Bone marrow (tissue), 2 donors: Measurements from ENCODE around the gene TRIM31.

ENCODE experiments used
- DNase-seq, 2 donors: peaks; one replicate each; lab custom pipeline; 2025; lab: John Stamatoyannopoulos, UW

TRIM31 gene, protein sequence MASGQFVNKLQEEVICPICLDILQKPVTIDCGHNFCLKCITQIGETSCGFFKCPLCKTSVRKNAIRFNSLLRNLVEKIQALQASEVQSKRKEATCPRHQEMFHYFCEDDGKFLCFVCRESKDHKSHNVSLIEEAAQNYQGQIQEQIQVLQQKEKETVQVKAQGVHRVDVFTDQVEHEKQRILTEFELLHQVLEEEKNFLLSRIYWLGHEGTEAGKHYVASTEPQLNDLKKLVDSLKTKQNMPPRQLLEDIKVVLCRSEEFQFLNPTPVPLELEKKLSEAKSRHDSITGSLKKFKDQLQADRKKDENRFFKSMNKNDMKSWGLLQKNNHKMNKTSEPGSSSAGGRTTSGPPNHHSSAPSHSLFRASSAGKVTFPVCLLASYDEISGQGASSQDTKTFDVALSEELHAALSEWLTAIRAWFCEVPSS

DNA sequence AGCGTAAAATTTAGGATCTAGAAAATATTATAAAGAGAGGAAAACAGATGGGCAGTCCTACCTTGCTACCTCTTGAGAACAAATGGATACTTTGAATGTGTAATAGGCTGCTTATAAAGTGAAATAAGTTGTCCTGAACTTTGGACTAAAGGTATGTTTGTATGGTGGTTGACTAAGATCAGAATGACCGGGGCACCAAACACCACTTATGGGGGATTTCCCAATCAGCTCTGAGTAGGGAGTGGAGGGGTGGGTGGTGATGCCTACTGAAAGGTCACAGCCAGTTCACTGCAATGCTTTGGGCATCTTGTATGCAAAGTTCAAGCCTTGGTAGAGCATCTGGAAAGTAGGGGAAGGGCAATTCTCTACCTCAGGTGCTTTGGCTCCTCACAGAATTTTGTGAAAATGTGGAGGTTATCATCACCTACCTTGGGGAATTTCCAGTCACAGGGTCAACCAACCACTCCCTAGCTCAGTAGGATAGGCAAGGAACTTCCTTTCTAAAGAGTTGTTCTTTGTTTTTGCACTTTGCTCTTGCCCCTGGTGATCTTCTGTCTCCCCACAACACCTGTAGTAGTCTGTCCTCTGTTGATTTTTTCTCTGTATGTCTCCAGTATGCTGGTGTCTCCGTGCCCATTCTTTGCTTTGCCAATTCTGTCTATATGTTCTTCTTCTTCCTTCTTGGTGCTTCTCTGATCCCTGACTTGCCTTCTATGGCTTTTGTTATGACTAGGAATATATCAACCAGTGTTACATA, at the start of gene TRIM31:
Gene TRIM31 (minus strand): TSS at position 88 of the 757 bp plus-strand sequence. CDS start 285 bp downstream, outside the sequence.
- DNase-seq: no peak

DNA sequence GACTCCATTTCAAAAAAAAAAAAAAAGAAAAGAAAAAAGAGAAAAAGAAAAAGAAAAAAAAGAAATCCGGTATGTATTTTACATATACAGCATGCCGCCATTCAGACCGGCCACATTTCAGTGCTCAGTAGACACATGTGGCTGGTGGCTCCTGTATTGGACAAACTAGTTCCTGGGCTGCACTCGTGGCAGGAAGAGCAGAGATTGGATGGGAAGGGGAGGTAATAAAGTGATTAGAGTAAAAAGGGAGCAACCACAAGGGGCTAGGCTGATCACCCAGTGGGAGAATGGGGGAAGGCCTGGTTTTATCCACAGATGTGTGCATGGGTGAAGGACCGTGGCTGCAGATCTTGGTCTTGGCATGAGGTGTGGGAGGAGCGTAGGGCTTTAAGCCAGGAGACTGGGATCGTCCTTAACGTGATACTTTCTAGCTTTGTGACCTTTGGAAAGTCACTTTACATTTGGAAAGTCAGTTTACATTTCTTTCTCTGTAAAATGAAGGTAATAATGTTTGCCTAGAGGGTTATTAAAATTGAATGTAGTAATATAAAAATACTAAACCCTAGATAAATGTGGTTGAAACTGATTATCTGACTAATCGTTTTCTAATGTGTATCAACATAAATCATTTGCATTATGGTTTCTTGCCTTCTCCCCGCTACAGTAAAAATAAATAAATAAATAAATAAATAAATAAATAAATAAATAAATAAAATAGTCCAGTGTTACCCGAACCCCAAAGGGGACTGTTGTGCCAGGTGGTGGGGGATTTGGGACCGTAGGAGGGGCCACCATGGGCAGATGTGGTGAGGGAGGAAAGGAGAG, 49.6 kb upstream of the TRIM31 start:
- DNase-seq: no peak

DNA sequence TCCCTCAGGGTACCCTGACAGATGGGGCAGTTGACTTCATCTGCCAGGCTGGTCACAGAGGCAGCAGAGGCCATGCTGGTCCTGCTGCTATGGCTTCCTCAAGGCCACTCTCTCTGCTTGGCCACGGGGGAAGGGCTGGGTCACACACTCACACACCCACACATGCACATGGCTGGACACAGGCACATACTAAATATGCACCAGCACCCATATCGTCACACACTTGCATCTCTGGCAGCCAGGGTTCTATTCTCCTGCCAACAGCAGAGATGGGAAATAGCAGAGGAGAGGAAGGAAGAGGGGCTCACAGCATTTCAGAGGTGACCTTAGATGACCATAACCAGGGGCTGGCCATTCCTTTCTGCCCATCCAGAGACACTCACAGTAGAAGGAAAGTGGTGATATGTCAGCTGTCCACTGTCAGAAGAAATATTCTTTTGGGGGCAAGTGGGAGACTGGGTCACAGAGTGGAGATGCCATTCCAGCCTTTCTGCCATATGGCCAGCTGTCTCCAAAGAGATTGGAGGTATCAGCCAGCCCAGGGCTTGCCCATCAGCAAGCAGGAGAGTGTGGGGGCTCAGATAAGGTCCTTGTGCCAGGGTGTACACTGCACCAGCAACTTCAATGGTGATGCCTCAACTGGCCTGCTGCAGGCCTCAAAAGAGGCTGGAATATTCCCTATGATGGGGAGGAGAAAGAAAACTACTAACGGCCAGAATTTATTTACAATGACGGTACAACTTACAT, 48.1 kb upstream of the TRIM31 start, which contains the start of gene TRIM10:
Gene TRIM10 (minus strand): TSS at position 427 of the 747 bp plus-strand sequence. CDS start 353 bp downstream, at position 74.
- DNase-seq: no peak

DNA sequence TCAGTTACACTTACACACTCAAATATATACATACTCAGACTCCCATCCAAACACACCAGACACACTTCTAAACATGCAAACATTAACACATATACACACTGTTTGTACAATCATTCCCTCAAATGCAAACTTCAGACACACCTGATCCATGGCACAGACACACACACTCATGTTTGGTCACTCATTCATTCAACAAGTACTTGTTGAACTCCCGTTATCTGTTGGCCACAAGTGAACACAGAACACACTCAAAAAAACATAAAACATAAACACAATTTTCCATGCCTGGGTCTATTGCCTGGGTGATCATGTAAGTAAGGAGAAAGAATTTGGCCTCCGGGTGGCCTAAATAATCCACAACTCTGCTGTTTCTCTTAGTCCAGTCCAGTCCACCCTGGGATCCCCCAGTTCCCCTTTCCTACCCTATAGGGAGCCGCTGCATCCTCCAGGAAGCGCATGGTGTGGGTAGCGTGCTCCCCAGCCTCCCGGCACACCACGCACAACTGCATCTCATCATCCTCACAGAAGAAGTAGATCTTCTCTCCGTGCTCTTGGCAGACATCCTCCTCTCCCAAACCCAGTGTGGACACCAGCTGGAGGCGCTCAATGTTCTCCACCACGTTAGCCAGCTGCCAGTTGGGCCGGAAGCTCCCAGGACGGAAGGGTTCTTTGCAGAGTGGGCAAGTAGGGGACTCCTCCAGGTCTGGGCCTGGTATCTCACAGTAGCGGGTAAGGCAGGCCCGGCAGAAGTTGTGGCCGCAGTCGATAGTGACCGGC, 47.3 kb upstream of the TRIM31 start:
- no peak for DNase-seq

DNA sequence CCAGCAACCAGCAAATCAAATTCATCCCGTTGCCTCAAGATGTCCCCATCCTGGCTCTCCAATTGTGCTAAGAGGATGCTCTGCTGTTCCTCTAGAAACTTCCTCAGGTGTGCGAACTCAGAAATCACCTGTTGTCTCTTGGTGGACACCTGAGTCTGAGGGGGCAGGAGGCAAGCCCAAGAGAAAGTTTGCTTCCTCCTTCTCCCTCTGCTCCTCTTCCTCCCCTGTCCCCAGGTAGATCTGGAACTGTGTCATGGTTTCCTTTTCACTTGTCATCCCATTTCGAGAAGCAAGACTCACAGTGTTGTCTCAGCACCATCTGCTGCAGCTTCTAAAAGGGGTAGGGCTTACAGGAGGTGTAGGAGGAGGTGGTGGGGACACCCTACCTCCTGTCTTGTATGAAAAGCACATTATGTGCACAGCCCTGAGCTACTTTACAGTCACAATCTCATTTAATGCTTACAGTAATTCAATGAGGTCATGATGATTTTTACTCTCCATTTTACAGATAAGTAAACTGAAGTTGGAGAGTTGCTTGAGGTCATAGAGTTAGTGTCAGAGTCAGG, 45.7 kb upstream of the TRIM31 start:
- no peak for DNase-seq

DNA sequence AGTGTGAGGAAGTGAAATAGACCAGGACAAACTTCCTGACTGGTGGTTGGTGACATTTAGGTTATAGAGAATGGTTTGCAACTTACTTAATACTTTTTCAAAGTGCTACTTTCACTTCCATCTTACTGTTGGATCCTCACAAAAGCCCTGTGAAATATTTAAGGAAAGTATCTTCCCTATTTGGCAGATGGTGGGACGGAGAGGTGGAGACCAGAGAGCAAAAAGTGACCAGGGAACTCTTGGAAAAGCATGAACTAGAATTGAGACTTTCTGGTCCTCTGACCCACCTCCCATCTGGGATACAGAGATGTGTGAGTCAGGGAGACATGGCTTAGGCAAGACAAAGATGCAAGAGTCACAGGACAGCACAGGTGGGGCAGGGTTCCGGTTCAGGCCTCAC, 45.1 kb upstream of the TRIM31 start:
- no peak for DNase-seq

DNA sequence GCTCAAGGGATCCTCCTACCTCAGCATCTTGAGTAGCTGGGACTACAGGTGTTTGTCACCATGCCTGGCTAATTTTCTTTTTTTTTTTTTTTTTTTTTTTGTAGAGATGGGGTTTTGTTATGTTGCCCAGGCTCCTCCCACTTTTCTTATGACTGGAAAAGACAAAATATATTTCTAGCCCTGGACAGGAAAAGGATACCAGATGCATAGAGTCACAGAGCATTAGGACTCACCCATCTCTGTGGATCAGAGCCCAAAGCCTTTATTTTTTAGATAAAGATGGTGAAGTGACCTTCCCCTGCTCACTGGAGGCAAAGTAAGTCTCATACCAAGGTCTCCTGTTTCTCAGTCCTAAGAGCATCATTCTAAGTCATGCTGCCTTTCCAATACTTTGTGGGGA, 44.7 kb upstream of the TRIM31 start:
- DNase-seq: no peak

DNA sequence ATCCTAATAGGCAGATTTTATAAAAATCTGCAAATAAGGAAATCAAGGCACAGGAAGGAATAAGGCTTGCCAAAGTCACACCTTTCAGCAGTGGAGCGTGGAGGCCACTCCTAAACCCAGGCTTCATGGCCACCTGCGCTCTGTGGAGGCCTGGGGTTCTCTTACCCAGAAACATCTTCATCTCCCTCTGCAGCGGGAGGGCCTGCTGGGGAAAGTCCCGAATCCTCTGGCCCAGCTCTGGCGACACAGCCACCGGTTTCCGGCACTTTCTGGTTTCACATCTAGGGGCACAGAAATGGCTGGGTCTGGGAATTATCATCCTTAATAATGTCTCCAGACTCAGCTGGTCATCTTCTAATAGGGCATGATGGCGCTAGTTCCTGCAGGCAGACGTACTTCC, 43.9 kb upstream of the TRIM31 start:
- no peak for DNase-seq

DNA sequence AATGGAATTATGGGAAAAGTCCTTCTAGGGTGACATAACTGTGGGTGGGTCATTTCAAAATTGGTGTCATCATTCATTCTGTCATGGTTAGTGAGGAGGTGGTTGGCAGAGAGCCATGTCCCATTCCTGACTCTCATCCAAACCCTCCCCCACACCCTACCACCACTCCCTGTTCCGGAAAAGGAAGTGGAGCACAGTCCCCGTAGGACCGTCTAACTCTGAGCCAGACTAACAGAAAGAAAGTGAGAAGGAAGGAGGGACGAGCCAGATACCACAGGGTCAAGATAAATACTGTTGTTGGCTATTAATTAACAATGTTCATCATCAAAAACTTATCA, 43.3 kb upstream of the TRIM31 start:
- no peak for DNase-seq

DNA sequence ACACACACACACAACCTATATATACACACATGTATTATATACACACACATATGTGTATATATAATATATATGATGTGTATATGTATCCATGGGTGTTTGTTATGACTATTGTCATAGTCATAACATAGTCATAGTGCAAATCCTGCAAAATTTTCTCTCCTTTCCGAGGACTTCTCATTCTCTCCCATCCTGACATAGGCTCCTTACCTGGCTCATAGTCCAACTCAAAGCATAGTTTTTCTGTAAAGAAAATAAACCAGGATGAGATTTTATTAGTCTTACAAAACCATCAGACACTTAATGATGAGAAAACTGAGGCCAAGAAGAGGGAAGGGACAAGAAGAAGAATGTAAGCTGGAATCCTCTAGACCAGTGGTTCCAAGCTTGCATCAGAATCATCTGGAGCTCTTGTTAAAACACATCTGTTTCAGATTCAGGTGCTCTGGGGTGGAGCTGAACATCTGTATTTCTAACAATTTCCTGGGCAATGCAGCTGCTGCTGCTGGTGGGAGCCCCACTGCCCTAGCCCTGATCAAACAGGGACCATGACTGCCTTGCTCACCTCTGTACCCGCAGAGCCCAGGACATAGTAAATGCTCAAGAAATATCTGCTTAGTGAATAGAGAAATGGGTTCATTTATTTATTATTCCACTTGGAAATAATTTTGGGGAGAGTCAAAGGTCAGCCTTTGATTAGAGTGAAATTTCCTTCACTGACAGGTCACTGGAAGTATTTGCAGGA, 42.8 kb upstream of the TRIM31 start:
- DNase-seq: no peak

DNA sequence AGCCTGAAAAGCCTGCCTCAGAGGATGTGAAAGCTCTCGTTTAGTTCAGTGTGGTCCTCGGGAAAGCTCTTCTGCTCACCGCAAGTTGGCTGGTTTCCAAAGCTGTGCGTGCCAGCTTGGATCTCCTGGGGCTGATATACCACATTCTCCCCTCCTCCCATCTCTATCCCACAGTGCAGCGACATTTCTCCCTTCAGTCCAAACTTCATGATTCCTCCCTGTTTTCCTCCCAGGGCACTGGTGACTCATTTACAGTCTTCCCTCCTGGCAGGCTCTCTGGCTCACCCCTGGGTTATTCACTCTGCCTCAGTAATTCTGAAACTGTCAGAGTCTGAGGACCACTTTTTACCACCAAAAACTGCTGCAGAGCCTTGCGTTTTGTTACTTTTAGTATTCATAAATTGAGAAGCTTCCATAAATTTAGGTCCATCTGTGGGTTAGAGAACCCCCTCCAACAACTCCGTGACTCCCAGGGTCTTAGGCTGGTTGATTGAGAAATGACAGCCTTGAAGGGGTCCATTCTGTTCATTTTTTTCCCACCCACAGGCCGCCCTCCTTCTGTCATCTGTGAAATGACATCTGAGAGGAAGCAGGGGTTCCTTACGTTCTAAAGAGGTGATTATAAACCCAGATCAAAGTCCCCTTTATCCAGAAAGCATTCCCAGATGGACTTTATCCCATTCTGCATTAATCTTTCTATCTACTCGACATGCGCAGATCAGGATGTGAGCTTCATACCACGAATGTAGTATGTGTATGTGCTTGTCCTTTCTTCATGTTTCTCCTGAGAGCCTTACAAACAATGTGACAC, 42.0 kb upstream of the TRIM31 start:
- DNase-seq: no peak

DNA sequence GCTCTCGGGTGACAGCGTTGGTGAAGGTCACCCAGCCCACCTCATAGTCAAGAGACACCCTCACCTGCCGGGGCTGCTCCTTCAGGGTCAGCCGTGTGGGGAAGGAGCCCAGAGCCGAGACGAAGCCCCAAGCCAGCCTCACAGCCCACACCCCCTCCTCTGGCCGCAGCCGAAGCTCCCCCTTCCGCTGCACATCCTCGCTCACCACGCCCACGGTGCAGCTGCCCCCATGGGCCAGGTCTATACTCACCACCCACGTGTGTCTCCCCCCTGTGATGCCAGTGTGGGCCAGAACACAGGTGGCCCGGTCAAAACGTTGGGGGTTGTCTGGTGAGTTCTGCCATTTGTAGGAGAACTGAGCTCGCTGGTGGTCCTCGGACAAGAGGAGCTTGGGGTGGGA, 41.2 kb upstream of the TRIM31 start:
- DNase-seq: no peak

DNA sequence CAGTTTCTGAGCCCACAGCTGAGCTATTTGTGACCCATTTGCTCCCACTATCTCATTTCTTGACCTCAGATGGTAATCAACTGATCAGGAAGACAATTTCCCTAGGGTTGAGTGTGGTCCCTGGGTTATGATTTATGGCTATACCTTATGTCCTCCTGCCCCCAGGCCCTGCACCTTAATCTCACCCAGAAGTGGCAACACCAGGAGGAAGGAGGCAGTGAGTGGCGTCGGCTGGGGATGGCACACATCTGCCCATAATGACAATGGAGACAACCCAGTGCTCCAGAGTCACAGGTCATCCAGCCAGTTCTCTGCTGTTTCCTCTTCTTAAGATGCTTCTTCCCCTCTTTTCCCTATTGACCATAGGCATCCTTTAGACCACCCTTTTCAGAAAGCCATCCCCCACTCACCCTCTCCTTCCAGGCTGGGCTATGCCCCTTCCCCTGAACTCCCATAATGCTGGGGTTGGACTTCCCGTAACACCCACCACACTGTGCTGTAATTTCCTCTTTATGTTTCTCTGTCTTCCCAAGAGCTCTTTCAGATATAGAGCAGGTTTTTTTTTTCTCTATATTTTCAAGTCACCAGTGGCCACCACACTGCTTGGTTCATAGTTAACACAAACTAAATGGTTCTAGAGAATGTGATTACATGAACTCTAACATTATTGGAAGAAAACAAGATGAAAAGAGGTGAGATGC, 40.2 kb upstream of the TRIM31 start:
- no peak for DNase-seq

DNA sequence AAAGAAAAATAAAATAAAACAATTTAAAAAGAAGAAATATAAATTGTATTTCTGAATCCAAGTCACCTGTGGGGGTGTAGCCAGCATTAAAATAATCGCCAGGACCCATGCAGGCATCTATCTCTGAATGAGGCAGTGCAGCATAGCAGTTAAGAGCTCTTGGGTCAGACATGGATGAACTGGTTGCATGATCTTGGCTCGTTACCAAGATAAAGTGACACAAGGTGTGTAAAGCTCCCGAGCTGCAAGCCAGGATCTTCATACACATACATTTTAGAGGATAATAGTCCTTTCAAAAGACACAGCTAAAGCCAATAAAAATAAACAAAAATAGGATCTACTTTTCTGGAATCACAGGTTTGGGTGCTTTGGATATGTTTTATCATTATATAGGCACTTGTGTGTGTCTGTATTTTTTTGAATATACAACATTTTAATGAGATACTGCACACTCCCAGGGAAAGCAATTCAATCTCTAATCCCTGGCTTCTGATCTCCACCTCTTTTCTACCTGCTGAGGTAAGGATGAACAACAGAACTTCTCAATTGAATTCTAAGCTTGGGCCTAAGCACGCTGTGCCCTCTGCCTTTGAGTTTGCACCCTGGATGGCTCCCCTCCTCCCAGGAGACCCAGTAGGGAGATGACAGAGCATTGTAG, 39.3 kb upstream of the TRIM31 start:
- DNase-seq: no peak

DNA sequence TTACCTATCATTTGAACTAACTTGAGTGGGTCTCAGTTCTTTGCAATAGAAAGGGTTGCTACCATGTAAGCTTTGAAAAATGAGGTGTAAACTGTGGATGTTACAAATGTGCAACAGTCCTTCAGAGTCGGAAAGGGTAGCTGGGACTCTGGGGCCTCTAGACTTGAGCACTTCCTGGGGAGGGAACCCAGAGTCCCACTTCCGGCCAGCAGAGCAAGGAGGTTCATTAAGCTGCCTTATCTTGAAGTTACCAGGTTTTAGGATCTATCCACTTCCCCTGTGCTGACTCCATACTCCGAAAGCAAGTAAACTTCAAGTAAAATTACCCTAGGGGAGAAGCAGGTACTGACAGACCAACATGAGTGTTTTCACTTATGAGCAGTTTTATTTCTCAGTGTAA, 38.7 kb upstream of the TRIM31 start:
- no peak for DNase-seq

DNA sequence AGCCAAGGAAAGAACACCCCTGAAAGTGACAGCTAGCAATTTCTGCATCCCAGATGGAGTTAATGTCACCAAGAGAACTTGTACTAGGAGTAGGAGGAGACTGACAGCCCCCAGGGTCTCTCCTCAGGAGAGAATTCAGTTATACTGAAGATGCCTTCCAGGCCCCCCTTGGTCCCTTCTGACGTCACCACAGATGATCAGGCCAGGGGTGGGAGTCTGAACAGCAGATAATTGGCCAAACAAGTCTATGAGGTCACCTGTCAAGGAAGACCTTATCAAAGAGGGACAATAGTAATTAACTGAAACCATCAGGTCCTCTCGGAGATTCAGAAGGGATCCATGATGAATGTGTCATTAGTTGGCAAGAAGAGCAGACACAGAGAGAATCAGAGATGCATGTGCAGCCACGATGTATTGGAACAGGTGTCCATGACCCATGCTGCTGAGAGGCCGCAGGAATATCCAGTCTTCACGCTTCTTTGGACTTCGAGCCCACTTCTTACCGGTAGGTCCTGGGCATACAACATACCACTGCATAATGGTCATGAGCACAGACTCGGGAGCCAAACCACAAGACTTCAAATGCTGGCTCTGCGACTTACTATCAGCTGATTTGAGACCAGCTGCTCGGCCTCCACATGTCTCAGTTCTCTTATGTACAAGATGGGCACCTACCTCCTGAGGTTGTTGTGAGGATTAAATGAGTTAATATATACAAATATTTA, 37.9 kb upstream of the TRIM31 start:
- DNase-seq: no peak

DNA sequence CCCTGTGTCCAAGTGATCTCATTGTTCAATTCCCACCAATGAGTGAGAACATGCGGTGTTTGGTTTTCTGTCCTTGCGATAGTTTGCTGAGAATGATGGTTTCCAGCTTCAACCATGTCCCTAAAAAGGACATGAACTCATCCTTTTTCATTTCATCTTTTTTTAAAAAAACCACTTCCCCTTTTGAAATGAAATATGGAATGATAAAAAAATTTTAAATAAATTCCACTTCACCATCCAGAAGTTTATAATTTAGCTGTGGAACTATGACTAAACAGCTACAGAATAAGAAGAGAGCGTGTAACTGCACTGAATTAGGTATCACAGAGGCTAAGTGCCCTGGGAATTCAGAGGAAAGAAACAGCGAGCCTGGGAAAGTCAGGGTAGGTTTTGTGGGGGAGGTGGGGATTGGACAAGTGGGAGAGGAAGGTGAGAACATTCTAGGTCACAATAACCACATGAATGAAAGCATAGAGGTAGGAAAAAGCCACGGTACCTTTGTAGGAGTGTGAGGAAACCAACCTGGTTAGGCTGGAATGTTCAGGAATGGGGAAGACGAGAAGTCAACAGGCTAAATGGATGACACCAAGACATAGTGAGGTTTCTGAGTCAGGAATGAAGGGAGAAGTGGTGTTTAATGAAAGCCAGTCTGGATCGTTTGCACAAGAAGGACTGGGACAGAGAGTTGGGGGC, 37.1 kb upstream of the TRIM31 start:
- DNase-seq: no peak
